Measurements from ENCODE around the gene ADAP1.
A peak's percentile ranks its signal among the peaks of the same experiment; 100 is the strongest.
"Not testable (repeated sequence)": the region's sequence is repeated elsewhere in the genome, so short reads cannot be mapped to it uniquely, and the experiment has no call there.

The ADAP1 gene

GRCh38 chr7:935874-936385, 18.6 kb downstream of the ADAP1 start:
- no peak for DNase-seq

- no peak for DNase-seq
Measured at GRCh38 chr7:935164-935873, 19.2 kb downstream of the ADAP1 start.

GRCh38 chr7:934469-935163, 19.9 kb downstream of the ADAP1 start:
- no peak for DNase-seq

- DNase-seq, result no peak
Measured at GRCh38 chr7:932651-932975, 21.9 kb downstream of the ADAP1 start.

GRCh38 chr7:931871-932650, 22.4 kb downstream of the ADAP1 start:
- no peak for DNase-seq

GRCh38 chr7:930975-931758, 23.3 kb downstream of the ADAP1 start:
- no peak for DNase-seq

GRCh38 chr7:929311-929711, 25.2 kb downstream of the ADAP1 start:
- no peak for DNase-seq

GRCh38 chr7:927031-927671, 27.3 kb downstream of the ADAP1 start:
- DNase-seq, result no peak

- DNase-seq, result no peak
Measured at GRCh38 chr7:926061-927030, 28.1 kb downstream of the ADAP1 start.

- DNase-seq, result no peak
Measured at GRCh38 chr7:925601-926000, 28.9 kb downstream of the ADAP1 start.

GRCh38 chr7:924541-925231, 29.8 kb downstream of the ADAP1 start:
- no peak for DNase-seq

- not testable (repeated sequence) for DNase-seq
Measured at GRCh38 chr7:924042-924441, 30.4 kb downstream of the ADAP1 start.

- DNase-seq, result peak; percentile 27
Measured at GRCh38 chr7:923108-924041, 31.1 kb downstream of the ADAP1 start.

- DNase-seq, result no peak
Measured at GRCh38 chr7:922334-923107, 32.0 kb downstream of the ADAP1 start.

- DNase-seq, result no peak
Measured at GRCh38 chr7:921581-922333, 32.7 kb downstream of the ADAP1 start.

- no peak for DNase-seq
Measured at GRCh38 chr7:921071-921461, 33.4 kb downstream of the ADAP1 start.

- no peak for DNase-seq
Measured at GRCh38 chr7:920351-921070, 34.0 kb downstream of the ADAP1 start.

Data from NCI-H2107 (cell line).